ENCODE data around the gene CD8B. TPM values are rescaled to one million over a fixed set of nuclear protein-coding genes. Genes with fewer than 3 reads are reported as not detected.
A peak's percentile ranks its signal among the peaks of the same experiment; 100 is the strongest.

The CD8B gene
- total RNA-seq, 4 donors from 2014 or later, result 1.2 to 1.6 TPM; not detected in 2

- no peak for DNase-seq (ENCODE audit: low spot score in 2 of 2)
- Histone ChIP-seq H3K9me3 (no peaks in the 10 kb centered on the region), H3K27me3 (no peaks in the 10 kb centered on the region), H3K27ac (no peak overlapping the region), H3K4me1 (no peaks in the 10 kb centered on the region), H3K36me3 (no peaks in the 10 kb centered on the region), H3K4me3 (no peak overlapping the region)
- WGBS, result 90% methylated on average over 2 of the region's 2 CpGs
- no peak for TF ChIP-seq EP300 (IDR thresholded peaks at IDR 0.05)
- TF ChIP-seq POLR2AphosphoS5 (IDR thresholded peaks at IDR 0.05), result no peak
- TF ChIP-seq CTCF (IDR thresholded peaks at IDR 0.05), result no peak
- TF ChIP-seq POLR2A (IDR thresholded peaks at IDR 0.05), result no peak
Measured at GRCh38 chr2:86800856-86801567, 60.7 kb downstream of the CD8B start.

- peaks cover 55% of the 10 kb centered on the region for H3K27me3 ChIP-seq
Measured at GRCh38 chr2:86794861-86795260, 66.8 kb downstream of the CD8B start.

GRCh38 chr2:86793752-86794151, 67.9 kb downstream of the CD8B start:
- H3K27ac ChIP-seq, result no peak overlapping the region
- WGBS, result 87% methylated on average over 4 of the region's 4 CpGs

More at GRCh38 chr2:86794861-86795260, 66.8 kb downstream of the CD8B start:
- no peaks in the 10 kb centered on the region for H3K36me3 ChIP-seq
- H3K4me1 ChIP-seq, result peaks cover 19% of the 10 kb centered on the region
- H3K4me3 ChIP-seq, result no peak overlapping the region
- no peak for DNase-seq (ENCODE audit: low spot score in 2 of 2)
- H3K27ac ChIP-seq, result no peak overlapping the region
- no peaks in the 10 kb centered on the region for H3K9me3 ChIP-seq
- WGBS, result 75% methylated on average over 2 of the region's 2 CpGs
- TF ChIP-seq POLR2AphosphoS5 (IDR thresholded peaks at IDR 0.05) (no peak), POLR2A (IDR thresholded peaks at IDR 0.05) (no peak), EP300 (IDR thresholded peaks at IDR 0.05) (no peak), CTCF (IDR thresholded peaks at IDR 0.05) (no peak)

GRCh38 chr2:86791573-86791972, 70.1 kb downstream of the CD8B start:
- Histone ChIP-seq H3K27ac (no peak overlapping the region), H3K9me3 (no peaks in the 10 kb centered on the region), H3K27me3 (peaks cover 69% of the 10 kb centered on the region), H3K36me3 (no peaks in the 10 kb centered on the region), H3K4me1 (peaks cover 37% of the 10 kb centered on the region), H3K4me3 (peak overlapping the region; percentile 32)
- no peak for DNase-seq (ENCODE audit: low spot score in 2 of 2)
- no peak for TF ChIP-seq POLR2AphosphoS5 (IDR thresholded peaks at IDR 0.05)
- no peak for TF ChIP-seq CTCF (IDR thresholded peaks at IDR 0.05)
- TF ChIP-seq POLR2A (IDR thresholded peaks at IDR 0.05), result no peak
- TF ChIP-seq EP300 (IDR thresholded peaks at IDR 0.05), result no peak
- WGBS, result 45% methylated on average over 7 of the region's 7 CpGs

More at GRCh38 chr2:86793752-86794151, 67.9 kb downstream of the CD8B start:
- no peak overlapping the region for H3K4me3 ChIP-seq
- no peaks in the 10 kb centered on the region for H3K9me3 ChIP-seq
- peaks cover 30% of the 10 kb centered on the region for H3K4me1 ChIP-seq
- H3K27me3 ChIP-seq, result peaks cover 66% of the 10 kb centered on the region
- H3K36me3 ChIP-seq, result no peaks in the 10 kb centered on the region
- DNase-seq (ENCODE audit: low spot score in 2 of 2), result no peak
- TF ChIP-seq POLR2A (IDR thresholded peaks at IDR 0.05) (no peak), CTCF (IDR thresholded peaks at IDR 0.05) (no peak), POLR2AphosphoS5 (IDR thresholded peaks at IDR 0.05) (no peak), EP300 (IDR thresholded peaks at IDR 0.05) (no peak)

GRCh38 chr2:86790676-86791572, 70.8 kb downstream of the CD8B start, which contains the start of gene CD8A:
Gene CD8A (minus strand): TSS chr2:86790913. CDS start chr2:86790825, 88 bp downstream.
- H3K9me3 ChIP-seq, result no peaks in the 10 kb centered on the region
- H3K4me1 ChIP-seq, result peaks cover 37% of the 10 kb centered on the region
- no peak within 1 kb of the TSS for H3K27ac ChIP-seq
- 4% methylated on average over 19 of the region's 57 CpGs for WGBS
- H3K4me3 ChIP-seq, result peak within 1 kb of the TSS; percentile 32
- no peak for DNase-seq (ENCODE audit: low spot score in 2 of 2)
- TF ChIP-seq POLR2A (IDR thresholded peaks at IDR 0.05) (no peak), EP300 (IDR thresholded peaks at IDR 0.05) (no peak), CTCF (IDR thresholded peaks at IDR 0.05) (no peak), POLR2AphosphoS5 (IDR thresholded peaks at IDR 0.05) (no peak)
- no peaks in the 10 kb centered on the region for H3K36me3 ChIP-seq
- H3K27me3 ChIP-seq, result peaks cover 69% of the 10 kb centered on the region

Data from suprapubic skin (tissue), 4 donors.